Measurements from ENCODE around the gene NDUFA11. TPM values are rescaled to one million over a fixed set of nuclear protein-coding genes. Genes with fewer than 3 reads are reported as not detected.
"Not testable (repeated sequence)": the region's sequence is repeated elsewhere in the genome, so short reads cannot be mapped to it uniquely, and the experiment has no call there.

The NDUFA11 gene
- total and polyA plus RNA-seq, 9 donors, result 168 to 312 (median 200) TPM

DNA sequence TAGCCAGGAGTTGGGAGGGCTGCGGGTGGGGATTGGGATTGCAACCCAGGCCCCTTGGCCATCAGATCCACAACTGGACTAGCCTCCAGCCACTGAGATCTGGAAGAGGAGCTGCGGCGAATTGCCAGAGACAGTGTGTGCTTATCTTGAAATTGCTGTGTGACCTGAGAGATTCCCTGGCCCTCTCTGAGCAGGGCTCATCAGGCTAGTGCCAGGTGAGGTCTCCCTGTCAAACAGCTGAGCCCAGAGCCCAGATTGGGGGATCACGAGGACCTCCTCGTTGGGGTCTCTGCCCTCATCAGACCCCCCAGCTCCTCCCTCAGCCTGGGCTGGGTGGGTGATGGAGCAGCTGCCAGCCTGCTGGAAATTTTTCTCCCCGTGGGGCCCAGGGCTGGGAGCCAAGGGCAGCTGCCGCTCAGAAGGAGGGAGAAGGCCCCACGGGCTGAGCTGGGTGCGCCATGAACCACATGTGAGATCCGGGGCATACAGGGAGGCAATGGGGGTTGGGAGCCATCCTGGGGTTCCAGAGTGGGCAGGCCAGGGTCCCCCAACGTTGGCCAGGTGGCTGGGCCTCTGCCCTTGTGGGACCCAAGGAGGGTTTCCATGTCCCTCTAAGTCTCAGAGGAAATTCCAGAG, 40.4 kb downstream of the NDUFA11 start:
- no peak for DNase-seq
- Histone ChIP-seq H3K36me3 (ENCODE audit: control insufficient read depth, insufficient read depth, low read length) (no peaks in the 10 kb centered on the region), H3K27ac (ENCODE audit: low read length) (no peak overlapping the region), H3K27me3 (ENCODE audit: control insufficient read depth, insufficient read depth, low read length) (no peaks in the 10 kb centered on the region), H3K4me1 (ENCODE audit: control insufficient read depth, insufficient read depth, low read length) (peaks cover 3% of the 10 kb centered on the region), H3K9me3 (replicated peaks; ENCODE audit: control insufficient read depth, low read depth, low read length) (no peaks in the 10 kb centered on the region), H3K4me3 (ENCODE audit: low read length) (no peak overlapping the region)
- 56% methylated on average over 8 of the region's 11 CpGs for WGBS (ENCODE audit: insufficient coverage)

DNA sequence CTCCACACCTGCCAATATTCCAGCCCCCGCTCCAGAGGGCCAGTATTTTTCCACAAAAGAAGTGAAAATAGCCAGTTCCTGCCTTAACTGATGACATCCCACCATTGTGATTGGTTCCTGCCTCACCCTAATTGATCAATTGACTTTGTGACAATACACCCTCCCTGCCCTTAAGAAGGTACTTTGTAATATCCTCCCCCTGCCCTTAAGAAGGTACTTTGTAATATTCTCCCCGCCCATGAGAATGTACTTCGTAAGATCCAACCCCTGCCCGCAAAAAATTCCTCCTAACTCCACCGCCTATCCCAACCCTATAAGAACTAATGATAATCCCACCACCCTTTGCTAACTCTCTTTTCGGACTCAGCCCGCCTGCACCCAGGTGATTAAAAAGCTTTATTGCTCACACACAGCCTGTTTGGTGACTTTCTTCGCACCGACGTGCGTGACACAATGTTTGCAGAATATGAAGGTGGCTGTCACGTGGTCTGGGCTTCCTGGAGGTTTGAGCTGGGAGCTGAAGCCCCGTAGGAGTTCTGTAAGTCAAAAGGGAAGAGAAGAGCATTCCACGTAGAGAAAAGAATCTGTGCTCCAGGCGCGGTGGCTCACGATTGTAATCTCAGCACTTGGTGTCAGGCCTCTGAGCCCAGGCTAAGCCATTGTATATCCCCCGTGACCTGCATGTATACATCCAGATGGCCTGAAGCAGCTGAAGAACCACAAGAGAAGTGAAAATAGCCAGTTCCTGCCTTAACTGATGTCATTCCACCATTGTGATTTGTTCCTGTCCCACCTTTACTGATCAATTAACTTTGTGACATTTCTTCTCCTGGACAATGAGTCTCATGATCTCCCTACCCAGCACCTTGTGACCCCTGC, 46.1 kb downstream of the NDUFA11 start:
- WGBS (ENCODE audit: insufficient coverage), result 65% methylated on average over 18 of the region's 18 CpGs
- H3K9me3 ChIP-seq (replicated peaks; ENCODE audit: control insufficient read depth, low read depth, low read length), result no peaks in the 10 kb centered on the region

DNA sequence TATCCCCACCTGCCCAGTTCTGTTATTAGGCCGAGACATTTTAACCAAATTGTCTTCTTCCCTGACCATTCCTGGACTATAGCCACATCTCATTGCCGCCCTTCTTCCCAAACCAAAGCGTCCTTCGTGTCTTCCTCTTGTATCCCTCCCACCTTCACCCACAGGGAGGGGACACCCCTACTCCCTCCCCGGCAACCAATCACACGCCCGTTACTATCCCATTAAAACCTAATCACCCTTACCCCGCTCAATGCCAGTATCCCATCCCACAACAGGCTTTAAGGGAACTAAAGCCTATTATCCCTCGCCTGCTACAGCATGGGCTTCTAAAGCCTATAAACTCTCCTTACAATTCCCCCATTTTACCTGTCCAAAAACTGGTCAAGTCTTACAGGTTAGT, 48.4 kb downstream of the NDUFA11 start:
- peaks cover 11% of the 10 kb centered on the region for H3K27me3 ChIP-seq (ENCODE audit: control insufficient read depth, insufficient read depth, low read length)
- not testable (repeated sequence) for H3K36me3 ChIP-seq (ENCODE audit: control insufficient read depth, insufficient read depth, low read length); H3K4me1 ChIP-seq (ENCODE audit: control insufficient read depth, insufficient read depth, low read length); DNase-seq; H3K9me3 ChIP-seq (replicated peaks; ENCODE audit: control insufficient read depth, low read depth, low read length); H3K27ac ChIP-seq (ENCODE audit: low read length); H3K4me3 ChIP-seq (ENCODE audit: low read length)
- WGBS (ENCODE audit: insufficient coverage), result 65% methylated on average over 9 of the region's 9 CpGs

More for the DNA sequence above, 46.1 kb downstream of the NDUFA11 start:
- no peak overlapping the region for H3K27ac ChIP-seq (ENCODE audit: low read length)
- no peak for DNase-seq
- no peaks in the 10 kb centered on the region for H3K36me3 ChIP-seq (ENCODE audit: control insufficient read depth, insufficient read depth, low read length)
- H3K4me3 ChIP-seq (ENCODE audit: low read length), result no peak overlapping the region
- H3K4me1 ChIP-seq (ENCODE audit: control insufficient read depth, insufficient read depth, low read length), result no peaks in the 10 kb centered on the region
- H3K27me3 ChIP-seq (ENCODE audit: control insufficient read depth, insufficient read depth, low read length), result peaks cover 9% of the 10 kb centered on the region

DNA sequence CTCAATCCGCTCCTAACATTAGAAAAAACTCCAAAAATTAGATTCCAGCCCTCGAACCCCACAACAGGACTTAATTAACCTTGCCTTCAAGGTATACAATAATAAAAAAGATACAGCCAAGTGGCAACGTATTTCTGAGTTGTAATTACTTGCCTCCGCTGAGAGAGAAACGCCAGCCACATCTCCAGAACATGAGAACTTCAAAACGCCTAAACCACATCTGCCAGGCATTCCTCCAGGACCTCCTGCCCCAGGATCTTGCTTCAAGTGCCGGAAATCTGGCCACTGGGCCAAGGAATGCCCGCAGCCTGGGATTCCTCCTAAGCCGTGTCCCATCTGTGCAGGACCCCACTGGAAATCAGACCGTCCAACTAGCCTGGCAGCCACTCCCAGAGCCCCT, 49.5 kb downstream of the NDUFA11 start:
- not testable (repeated sequence) for H3K4me1 ChIP-seq (ENCODE audit: control insufficient read depth, insufficient read depth, low read length); H3K27ac ChIP-seq (ENCODE audit: low read length); H3K36me3 ChIP-seq (ENCODE audit: control insufficient read depth, insufficient read depth, low read length); DNase-seq; H3K9me3 ChIP-seq (replicated peaks; ENCODE audit: control insufficient read depth, low read depth, low read length); H3K4me3 ChIP-seq (ENCODE audit: low read length)
- WGBS (ENCODE audit: insufficient coverage), result 44% methylated on average over 8 of the region's 10 CpGs
- H3K27me3 ChIP-seq (ENCODE audit: control insufficient read depth, insufficient read depth, low read length), result peaks cover 11% of the 10 kb centered on the region

DNA sequence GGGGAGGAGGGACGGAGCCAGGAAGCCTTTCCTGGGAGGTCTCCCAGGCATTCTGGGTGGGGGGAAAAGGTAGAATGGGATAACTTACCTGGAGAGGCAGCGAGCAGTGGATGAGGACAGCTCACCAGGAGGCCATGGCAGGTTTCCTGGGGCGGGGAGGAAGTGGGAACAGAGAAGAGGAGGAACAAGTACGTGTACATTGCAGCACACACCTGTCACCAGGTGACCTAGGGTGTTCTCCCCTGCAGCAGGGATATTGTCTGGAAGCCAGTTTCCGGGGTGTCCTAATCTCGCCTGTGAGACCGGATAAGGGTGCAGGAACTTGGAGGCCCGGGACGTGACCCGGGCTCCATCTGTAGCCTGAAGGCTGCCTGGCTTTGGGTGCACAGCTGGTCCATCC, 52.3 kb downstream of the NDUFA11 start, which contains the start of gene FUT3:
Gene FUT3, minus strand, starts transcription at position 148 of the 400 bp plus-strand sequence.
- Histone ChIP-seq H3K4me1 (ENCODE audit: control insufficient read depth, insufficient read depth, low read length) (no peaks in the 10 kb centered on the region), H3K36me3 (ENCODE audit: control insufficient read depth, insufficient read depth, low read length) (no peaks in the 10 kb centered on the region), H3K9me3 (replicated peaks; ENCODE audit: control insufficient read depth, low read depth, low read length) (no peaks in the 10 kb centered on the region), H3K27me3 (ENCODE audit: control insufficient read depth, insufficient read depth, low read length) (peaks cover 7% of the 10 kb centered on the region), H3K27ac (ENCODE audit: low read length) (no peak within 1 kb of the TSS), H3K4me3 (ENCODE audit: low read length) (no peak within 1 kb of the TSS)
- 78% methylated on average over 10 of the region's 10 CpGs for WGBS (ENCODE audit: insufficient coverage)
- DNase-seq, result no peak

DNA sequence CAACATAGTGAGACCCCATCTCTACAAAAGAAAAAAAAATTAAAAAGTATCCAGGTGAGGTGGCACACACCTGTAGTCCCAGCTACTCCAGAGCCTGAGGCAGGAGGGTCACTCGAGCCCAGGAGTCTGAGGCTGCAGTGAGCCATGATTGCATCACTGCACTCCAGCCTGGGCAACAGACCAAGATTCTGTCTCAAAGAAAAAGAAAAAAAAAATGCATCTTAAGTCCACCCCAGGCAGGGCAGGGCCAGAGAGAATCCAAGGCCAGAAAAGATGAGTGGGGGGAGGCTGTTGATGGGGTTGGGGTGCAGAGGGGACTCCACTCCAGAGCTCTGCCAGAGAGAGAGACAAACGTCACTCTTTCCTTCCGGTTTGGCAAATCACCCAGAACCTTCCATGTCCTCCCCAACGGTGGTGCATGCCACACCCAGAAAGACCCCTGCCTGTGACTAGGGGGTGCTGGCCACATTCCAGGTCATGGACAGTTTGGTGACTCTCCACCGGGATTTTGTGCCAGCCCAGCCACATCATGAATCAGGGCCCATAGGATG, 52.8 kb downstream of the NDUFA11 start:
- no peaks in the 10 kb centered on the region for H3K4me1 ChIP-seq (ENCODE audit: control insufficient read depth, insufficient read depth, low read length)
- WGBS (ENCODE audit: insufficient coverage), result 22% methylated on average over 1 of the region's 5 CpGs
- H3K4me3 ChIP-seq (ENCODE audit: low read length), result no peak overlapping the region
- H3K27me3 ChIP-seq (ENCODE audit: control insufficient read depth, insufficient read depth, low read length), result peaks cover 5% of the 10 kb centered on the region
- H3K36me3 ChIP-seq (ENCODE audit: control insufficient read depth, insufficient read depth, low read length), result no peaks in the 10 kb centered on the region
- H3K9me3 ChIP-seq (replicated peaks; ENCODE audit: control insufficient read depth, low read depth, low read length), result no peaks in the 10 kb centered on the region
- H3K27ac ChIP-seq (ENCODE audit: low read length), result no peak overlapping the region
- peak; percentile 21 for DNase-seq

DNA sequence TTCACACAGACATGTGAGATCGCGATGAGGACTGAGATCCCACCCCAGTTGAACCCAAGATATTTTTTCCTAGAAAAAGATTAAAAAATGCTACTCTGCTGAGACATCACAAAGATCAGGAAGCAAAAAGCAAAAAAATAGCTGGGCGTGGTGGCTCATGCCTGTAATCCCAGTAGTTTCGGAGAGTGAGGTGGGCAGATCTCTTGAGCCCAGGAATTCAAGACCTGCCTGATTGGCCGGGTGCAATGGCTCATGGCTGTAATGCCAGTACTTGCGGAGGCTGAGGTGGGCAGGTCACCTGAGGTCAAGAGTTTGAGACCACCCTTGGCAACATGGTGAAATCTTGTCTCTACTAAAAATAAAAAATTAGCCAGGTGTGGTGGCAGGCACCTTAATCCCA, 53.4 kb downstream of the NDUFA11 start:
- Histone ChIP-seq H3K36me3 (ENCODE audit: control insufficient read depth, insufficient read depth, low read length) (no peaks in the 10 kb centered on the region), H3K27me3 (ENCODE audit: control insufficient read depth, insufficient read depth, low read length) (peaks cover 5% of the 10 kb centered on the region), H3K4me1 (ENCODE audit: control insufficient read depth, insufficient read depth, low read length) (no peaks in the 10 kb centered on the region), H3K4me3 (ENCODE audit: low read length) (no peak overlapping the region), H3K9me3 (replicated peaks; ENCODE audit: control insufficient read depth, low read depth, low read length) (no peaks in the 10 kb centered on the region), H3K27ac (ENCODE audit: low read length) (no peak overlapping the region)
- 82% methylated on average over 6 of the region's 6 CpGs for WGBS (ENCODE audit: insufficient coverage)
- no peak for DNase-seq

DNA sequence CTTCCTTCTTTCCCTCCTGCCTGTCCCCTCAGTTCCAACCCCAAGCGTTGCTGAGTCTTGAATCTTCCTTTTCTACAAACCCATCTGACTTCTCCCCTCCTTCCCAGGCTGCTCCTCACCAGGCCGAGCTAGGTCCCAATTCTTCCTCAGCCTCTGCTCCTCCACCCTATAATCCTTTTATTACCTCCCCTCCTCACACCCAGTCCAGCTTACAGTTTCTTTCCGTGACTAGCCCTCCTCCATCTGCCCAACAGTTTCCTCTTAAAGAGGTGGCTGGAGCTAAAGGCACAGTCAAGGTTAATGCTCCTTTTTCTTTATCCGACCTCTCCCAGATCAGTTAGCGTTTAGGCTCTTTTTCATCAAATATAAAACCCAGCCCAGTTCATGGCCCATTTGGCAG, 55.0 kb downstream of the NDUFA11 start:
- not testable (repeated sequence) for H3K4me3 ChIP-seq (ENCODE audit: low read length); H3K4me1 ChIP-seq (ENCODE audit: control insufficient read depth, insufficient read depth, low read length); H3K36me3 ChIP-seq (ENCODE audit: control insufficient read depth, insufficient read depth, low read length); H3K9me3 ChIP-seq (replicated peaks; ENCODE audit: control insufficient read depth, low read depth, low read length); DNase-seq; H3K27me3 ChIP-seq (ENCODE audit: control insufficient read depth, insufficient read depth, low read length); H3K27ac ChIP-seq (ENCODE audit: low read length)
- WGBS (ENCODE audit: insufficient coverage), result 32% methylated on average over 5 of the region's 5 CpGs

DNA sequence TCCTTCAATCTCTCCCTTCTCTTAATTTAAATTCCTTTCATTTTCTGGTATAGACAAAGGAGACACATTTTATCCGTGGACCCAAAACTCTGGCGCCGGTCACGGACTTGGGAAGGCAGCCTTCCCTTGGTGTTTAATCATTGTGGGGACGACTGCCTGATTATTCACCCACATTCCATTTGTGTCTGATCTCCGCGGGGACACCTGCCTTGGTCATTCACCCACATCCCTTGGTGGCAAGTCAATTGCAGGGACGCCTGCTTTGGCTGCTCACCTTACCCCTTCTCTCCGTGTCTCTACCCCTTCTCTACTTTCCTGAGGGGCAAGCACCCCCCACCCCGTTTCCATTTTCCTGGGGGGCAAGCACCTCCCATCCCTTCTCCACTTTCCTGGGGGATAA, 55.7 kb downstream of the NDUFA11 start:
- DNase-seq; H3K4me1 ChIP-seq (ENCODE audit: control insufficient read depth, insufficient read depth, low read length); H3K4me3 ChIP-seq (ENCODE audit: low read length); H3K27me3 ChIP-seq (ENCODE audit: control insufficient read depth, insufficient read depth, low read length); H3K27ac ChIP-seq (ENCODE audit: low read length); H3K9me3 ChIP-seq (replicated peaks; ENCODE audit: control insufficient read depth, low read depth, low read length); H3K36me3 ChIP-seq (ENCODE audit: control insufficient read depth, insufficient read depth, low read length): not testable (repeated sequence)
- WGBS (ENCODE audit: insufficient coverage), result 74% methylated on average over 10 of the region's 10 CpGs

All from muscle of leg (tissue), 11 donors.